ENCODE measurements around the gene BCKDHA.
"Not testable (repeated sequence)": the region's sequence is repeated elsewhere in the genome, so short reads cannot be mapped to it uniquely, and the experiment has no call there.

DNA sequence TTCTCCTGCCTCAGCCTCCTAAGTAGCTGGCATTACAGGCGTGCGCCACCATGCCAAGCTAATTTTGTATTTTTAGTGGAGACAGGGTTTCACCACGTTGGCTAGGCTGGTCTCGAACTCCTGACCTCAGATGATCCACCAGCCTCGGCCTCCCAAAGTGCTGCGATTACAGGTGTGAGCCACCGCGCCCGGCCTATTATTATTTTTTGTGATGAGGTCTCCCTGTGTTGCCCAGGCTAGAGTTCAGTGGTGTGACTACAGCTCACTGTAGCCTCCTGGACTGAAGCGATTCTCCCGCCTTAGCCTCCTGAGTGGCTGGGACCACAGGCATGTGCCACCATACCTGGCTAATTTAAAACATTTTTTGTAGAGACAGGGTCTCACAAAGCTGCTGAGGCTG lies 37.8 kb downstream of the BCKDHA start:
- TF ChIP-seq POLR2A, CTCF (IDR thresholded peaks at IDR 0.05): not testable (repeated sequence)
